Endometrial microvascular endothelial cells (primary cell): ENCODE results near the gene TNXB. TPM values are rescaled to one million over a fixed set of nuclear protein-coding genes. Genes with fewer than 3 reads are reported as not detected.
"Not testable (repeated sequence)": the region's sequence is repeated elsewhere in the genome, so short reads cannot be mapped to it uniquely, and the experiment has no call there.

ENCODE experiments used
- in situ Hi-C: cut with HindIII; loops from 2 replicates; pipeline ENCODE4 v1.10.0; 2017; ENCODE audit warnings: low sequenced_read_pairs, low pct_unique_long_range_greater_than_20kb; ENCODE audit errors: inconsistent ontology term
- total RNA-seq: library from RNA; depleted of rRNA; stranded (reverse); fragments of >200 nt; gene quantifications from one replicate; pipeline ENCODE4 v1.2.3, GENCODE V29; 2015; ENCODE audit errors: inconsistent ontology term

Gene TNXB
- total RNA-seq, 1 donor from 2014 or later, result not detected

DNA sequence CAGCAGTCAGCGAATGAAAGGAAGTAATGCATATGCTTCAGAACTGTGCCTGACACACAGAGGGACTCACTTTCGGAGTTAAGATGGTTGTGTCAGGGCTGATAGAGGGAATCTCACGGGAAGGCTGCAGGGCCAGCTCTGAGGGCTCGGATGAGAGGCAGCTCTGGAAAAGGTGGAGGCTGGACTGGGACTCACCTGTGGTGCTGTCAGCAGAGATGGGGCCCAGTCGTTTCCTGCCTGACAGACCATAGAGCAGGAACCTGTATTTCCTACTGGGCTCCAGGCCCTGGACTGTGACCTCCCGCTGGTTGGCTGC lies 61.6 kb downstream of the TNXB start:
- in situ Hi-C loops, result no loop called here

GRCh38 chr6:32047084-32047478 lies 62.1 kb downstream of the TNXB start:
- in situ Hi-C loops, result no loop called here

DNA sequence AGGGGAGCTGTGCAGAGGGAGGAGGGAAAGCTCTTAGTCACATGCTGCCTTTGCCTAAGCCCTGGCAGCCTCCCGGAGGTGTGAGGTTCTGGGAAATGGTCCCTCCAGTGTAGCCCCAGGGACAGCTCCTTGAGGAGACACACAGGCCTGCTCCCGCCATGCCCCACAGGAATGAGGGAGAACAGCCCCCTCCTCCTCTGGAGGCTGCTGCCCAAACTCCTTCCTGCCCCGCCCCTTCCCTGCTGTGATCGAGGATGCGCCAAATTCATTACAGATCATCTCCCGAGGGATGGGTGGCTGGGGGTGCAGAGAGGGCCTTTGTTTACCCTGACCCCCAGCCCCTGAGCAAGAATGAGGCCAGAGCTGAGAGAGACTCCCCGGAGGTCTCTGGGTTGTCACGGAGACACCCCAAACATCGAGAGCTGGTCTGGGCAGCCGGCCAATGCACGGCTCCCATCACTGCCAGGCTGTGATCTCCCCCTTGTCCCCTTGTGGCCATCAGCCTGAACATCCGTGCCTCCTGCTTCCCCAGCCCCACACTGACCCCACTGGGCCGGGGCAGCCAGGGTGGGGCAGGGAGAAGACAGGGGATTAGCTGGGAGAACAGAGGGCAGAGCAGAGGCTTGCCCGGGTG lies 62.6 kb downstream of the TNXB start:
- in situ Hi-C loops, result no loop called here

- in situ Hi-C loops, result no loop called here
Measured at GRCh38 chr6:32045811-32046449, 63.2 kb downstream of the TNXB start.

DNA sequence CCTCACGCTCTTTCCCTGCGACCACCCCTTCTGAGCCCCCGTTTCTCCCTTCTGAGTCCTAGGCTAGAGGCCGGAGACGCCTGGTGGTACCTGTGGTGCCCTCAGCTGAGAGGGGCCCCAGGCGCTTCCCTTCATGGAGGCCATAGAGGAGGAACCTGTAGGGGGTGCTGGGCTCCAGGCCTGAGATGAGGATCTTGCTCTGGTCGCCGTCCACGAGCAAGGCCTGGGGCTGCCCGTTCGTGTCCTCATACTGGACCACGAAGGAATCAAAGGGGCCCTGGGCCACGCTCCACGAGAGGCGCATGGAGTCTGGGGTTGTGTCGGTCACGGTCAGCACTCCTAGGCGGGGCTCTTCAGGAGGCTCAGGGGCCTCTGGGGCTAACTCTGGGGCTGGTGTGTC lies 64.2 kb downstream of the TNXB start:
- in situ Hi-C loops, result not testable (repeated sequence)

GRCh38 chr6:32043589-32044380 lies 65.4 kb downstream of the TNXB start:
- in situ Hi-C loops, result not testable (repeated sequence)

DNA sequence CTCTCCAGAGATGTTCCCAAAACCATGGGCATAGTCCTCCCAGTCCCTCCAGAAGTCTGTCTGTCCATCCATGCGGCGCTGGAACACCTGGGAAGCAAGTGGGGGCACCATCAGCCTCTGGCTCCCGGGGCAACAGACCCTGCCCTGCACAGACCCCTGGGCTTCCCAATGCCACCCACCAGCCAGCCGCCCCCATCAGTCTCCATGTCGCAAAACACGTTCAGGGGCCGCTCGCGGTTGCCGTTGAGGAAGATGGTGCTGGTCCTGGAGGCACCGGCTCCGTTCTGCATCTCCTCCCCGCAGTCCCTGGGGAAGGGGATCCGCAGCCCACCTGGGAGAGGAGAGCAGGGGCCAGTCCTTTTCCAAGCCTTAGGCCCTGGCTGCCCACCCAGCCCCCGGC lies 66.9 kb downstream of the TNXB start:
- in situ Hi-C loops, result not testable (repeated sequence)

DNA sequence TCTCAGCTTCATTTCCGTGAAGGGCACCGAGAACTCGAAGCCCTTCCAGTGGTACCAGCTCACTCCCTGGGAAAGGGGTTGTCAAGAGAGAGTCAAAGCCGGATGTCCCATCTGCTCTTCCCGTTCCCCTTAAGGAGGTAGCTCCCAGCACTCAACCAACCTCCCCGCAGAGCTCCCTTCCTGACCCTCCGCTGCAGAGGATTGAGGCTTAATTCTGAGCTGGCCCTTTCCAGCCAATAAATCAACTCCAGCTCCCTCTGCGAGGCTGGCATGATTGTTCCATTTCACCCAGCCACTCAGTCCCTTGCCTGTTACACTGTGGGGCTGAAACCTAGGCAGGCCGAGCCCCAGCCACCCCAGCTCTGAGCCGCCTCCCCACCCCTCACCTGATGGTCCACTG lies 67.8 kb downstream of the TNXB start:
- in situ Hi-C loops, result not testable (repeated sequence)

- in situ Hi-C loops, result not testable (repeated sequence)
Measured at GRCh38 chr6:32041050-32041321, 68.2 kb downstream of the TNXB start.

GRCh38 chr6:32040299-32041049 lies 68.7 kb downstream of the TNXB start:
- in situ Hi-C loops, result not testable (repeated sequence)

- in situ Hi-C loops, result not testable (repeated sequence)
Measured at GRCh38 chr6:32039321-32040274, 69.5 kb downstream of the TNXB start.

- in situ Hi-C loops, result not testable (repeated sequence)
Measured at GRCh38 chr6:32038878-32039277, 70.3 kb downstream of the TNXB start.

DNA sequence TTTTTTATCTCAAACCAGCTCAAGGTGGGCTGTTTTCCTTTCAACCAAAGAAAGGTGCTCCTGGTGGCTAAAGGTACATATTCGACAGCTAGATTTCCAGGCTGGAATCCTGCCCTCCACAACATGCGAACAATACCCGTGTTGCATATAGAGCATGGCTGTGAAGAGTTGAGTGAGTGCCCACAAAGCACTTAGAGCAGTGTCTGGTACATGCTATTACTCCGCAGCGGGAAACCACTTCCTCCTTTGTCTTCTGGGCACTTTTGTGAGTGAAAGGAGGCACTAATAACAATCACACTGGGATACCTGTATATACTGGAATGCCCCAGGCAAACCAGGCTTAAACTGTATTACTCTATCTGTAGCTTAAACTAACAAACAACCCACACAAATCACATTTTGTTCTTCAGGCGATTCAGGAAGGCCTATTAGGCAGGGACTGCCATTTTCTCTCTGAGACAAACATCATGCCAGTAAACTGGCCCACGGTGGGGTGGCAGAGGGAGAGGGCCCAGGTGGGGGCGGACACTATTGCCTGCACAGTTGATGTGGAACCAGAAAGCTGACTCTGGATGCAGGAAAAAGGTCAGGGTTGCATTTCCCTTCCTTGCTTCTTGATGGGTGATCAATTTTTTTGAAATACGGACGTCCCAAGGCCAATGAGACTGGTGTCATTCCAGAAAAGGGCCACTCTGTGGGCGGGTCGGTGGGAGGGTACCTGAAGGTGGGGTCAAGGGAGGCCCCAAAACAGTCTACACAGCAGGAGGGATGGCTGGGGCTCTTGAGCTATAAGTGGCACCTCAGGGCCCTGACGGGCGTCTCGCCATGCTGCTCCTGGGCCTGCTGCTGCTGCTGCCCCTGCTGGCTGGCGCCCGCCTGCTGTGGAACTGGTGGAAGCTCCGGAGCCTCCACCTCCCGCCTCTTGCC lies 71.3 kb downstream of the TNXB start, which contains the start of gene CYP21A2:
Gene CYP21A2 (plus strand): TSS at position 818 of the 927 bp plus-strand sequence. CDS start 8 bp downstream, at position 826.
- in situ Hi-C loops, result not testable (repeated sequence)

DNA sequence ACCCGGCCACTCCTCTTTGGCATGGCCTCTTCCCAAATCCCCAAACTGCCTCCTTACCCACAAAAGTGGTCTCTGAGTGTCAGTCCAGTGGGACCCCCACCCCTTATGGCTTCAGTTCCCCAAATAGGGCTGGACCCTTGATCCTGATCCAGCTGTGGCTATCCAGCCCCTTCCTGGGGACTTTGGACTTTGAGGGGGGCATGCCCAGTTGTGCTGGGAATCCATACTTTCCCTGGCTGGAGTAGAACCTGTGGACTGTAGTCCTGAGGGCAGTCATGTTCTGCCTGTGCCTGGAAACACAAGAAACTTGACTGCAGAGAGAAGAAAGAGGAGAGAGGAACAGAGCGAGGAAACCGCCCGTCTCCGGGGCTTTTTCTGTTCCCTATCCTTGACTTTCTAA lies 72.0 kb downstream of the TNXB start:
- in situ Hi-C loops, result not testable (repeated sequence)

DNA sequence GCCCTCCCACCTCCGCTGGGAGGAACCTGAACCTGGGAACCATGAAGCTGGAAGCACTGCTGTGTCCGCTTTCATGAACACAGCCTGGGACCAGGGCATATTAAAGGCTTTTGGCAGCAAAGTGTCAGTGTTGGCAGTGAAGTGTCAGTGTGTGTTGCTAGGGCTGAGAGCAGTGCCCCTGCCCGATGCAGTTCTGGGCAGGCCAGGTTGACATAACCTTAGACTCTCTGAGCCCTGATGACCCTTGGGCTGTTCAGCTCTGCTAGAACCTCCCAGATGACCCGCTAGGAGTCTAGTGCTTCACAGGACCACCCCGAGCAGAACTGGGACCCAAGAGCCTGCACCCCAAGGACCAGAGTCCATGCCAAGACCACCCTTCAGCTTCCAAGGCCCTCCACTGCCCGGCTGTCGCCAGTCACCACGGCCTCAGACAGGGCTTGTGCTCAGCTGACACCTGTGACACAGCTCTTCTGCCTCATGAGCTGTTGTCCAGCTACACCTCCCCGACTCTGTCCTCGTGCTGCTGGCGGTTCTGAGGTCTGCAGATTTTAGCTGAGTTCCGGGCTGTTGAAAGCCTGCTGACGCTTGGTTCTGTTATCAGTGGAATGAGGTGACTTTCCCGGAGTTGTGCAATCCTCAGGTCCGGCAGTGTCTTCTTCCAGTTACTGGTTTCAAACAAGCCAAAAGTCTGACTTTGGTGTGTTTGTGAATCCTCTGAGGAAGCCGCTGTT lies 73.7 kb downstream of the TNXB start:
- in situ Hi-C loops, result not testable (repeated sequence)

DNA sequence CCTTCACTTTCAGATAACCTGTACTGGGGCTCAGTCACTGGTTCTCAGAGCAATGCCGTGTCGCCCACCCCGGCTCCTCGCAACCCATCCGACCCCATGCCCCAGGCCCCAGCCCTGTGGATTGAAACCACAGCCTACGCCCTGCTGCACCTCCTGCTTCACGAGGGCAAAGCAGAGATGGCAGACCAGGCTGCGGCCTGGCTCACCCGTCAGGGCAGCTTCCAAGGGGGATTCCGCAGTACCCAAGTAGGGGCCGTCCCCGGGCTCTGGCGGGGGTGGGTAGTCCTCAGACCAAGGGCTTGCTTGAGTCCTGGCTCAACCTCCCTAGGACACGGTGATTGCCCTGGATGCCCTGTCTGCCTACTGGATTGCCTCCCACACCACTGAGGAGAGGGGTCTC lies 79.6 kb downstream of the TNXB start:
- in situ Hi-C loops, result not testable (repeated sequence)

DNA sequence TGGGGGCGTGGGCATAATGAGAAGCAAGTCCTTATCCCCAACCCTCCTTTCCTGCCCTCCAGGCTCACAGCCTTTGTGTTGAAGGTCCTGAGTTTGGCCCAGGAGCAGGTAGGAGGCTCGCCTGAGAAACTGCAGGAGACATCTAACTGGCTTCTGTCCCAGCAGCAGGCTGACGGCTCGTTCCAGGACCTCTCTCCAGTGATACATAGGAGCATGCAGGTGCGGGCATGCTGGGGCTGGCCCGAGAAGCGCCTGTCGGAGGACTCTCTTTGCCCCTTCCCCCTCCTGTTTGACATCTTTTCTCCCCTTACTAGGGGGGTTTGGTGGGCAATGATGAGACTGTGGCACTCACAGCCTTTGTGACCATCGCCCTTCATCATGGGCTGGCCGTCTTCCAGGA lies 80.5 kb downstream of the TNXB start:
- in situ Hi-C loops, result not testable (repeated sequence)
